Endothelial cell of umbilical vein (primary cell): ENCODE results near the gene STX5. TPM values are rescaled to one million over a fixed set of nuclear protein-coding genes. Genes with fewer than 3 reads are reported as not detected.

Source experiments
- BruUV-seq: library from RNA; stranded (reverse); fragments of 400-500 nt; replicated peaks from 2 replicates; lab custom pipeline; 2021; lab: Mats Ljungman, UMichigan
- CTCF ChIA-PET: fragments of 300-600, 350-600 bp; sonication (Branson Sonifier 250); formaldehyde crosslinking; loops from one replicate; lab custom pipeline; 2021; ENCODE audit warnings: antibody characterized with exemption, inconsistent platforms; lab: Charles Lee
- POLR2A ChIA-PET: fragments of 300-600, 350-600 bp; sonication (Branson Sonifier 250); formaldehyde crosslinking; loops from one replicate; lab custom pipeline; 2021; ENCODE audit warnings: antibody characterized with exemption, inconsistent platforms; lab: Charles Lee
- DNase-seq: peaks from one replicate; pipeline ENCODE4 v3.0.0-alpha.2; 2011; ENCODE audit warnings: low read depth, low spot score
- FAIRE-seq: peaks from 2 replicates; lab custom pipeline; 2011; peaks lifted over from hg19 to GRCh38; lab: Jason Lieb, UNC
- H2AFZ ChIP-seq: 2 replicates; pipeline ENCODE4 v1.6.0; 2012; ENCODE audit warnings: low read depth, low read length, control low read depth, inconsistent platforms
- H3K27ac ChIP-seq: 2 replicates; pipeline ENCODE4 v1.5.1; 2011; ENCODE audit warnings: low read depth, mild to moderate bottlenecking, control low read depth, low read length, moderate library complexity; ENCODE audit not compliant: insufficient read depth
- H3K27me3 ChIP-seq, 2 experiments: 2 replicates each; pipeline versions ENCODE4 v1.6.0 to v1.6.1; 2011; ENCODE audit warnings: low read length in 2 of 2, mixed read lengths in 1 of 2; ENCODE audit not compliant: control insufficient read depth in 2 of 2, insufficient read depth in 2 of 2
- H3K36me3 ChIP-seq, 2 experiments: 2 replicates in 1 of 2; 3 replicates in 1 of 2; pipeline ENCODE4 v1.5.1; 2011; ENCODE audit warnings: low read length in 2 of 2, mild to moderate bottlenecking in 1 of 2, moderate library complexity in 1 of 2; ENCODE audit not compliant: control insufficient read depth in 2 of 2, insufficient read depth in 2 of 2; ENCODE audit errors: extremely low read depth in 1 of 2
- H3K4me1 ChIP-seq: 3 replicates; pipeline ENCODE4 v1.5.1; 2011; ENCODE audit warnings: mild to moderate bottlenecking, low read length; ENCODE audit not compliant: control insufficient read depth, insufficient read depth; ENCODE audit errors: extremely low read depth
- H3K4me2 ChIP-seq: 2 replicates; pipeline ENCODE4 v1.6.1; 2011; ENCODE audit warnings: low read length, control low read depth, mixed read lengths; ENCODE audit not compliant: insufficient read depth
- H3K4me3 ChIP-seq, 3 experiments: fragments of 200-600 bp in 1 of 3; sonication (generic), shearing (Covaris generic) in 1 of 3; replicated peaks in 1 of 3; 2 replicates each; pipeline ENCODE4 v1.5.1; 2011 to 2016; ENCODE audit warnings: control low read depth in 3 of 3, low read length in 3 of 3, mild to moderate bottlenecking in 2 of 3, inconsistent platforms in 1 of 3, low read depth in 1 of 3, moderate library complexity in 1 of 3; ENCODE audit not compliant: insufficient read depth in 1 of 3
- H3K79me2 ChIP-seq: 2 replicates; pipeline ENCODE4 v1.6.0; 2012; ENCODE audit warnings: low read length, inconsistent platforms; ENCODE audit not compliant: control insufficient read depth, insufficient read depth
- H3K9ac ChIP-seq: replicated peaks from 2 replicates; pipeline ENCODE3; 2011; ENCODE audit warnings: low read length, control low read depth; ENCODE audit not compliant: insufficient read depth; ENCODE audit errors: extremely low read depth
- H3K9me1 ChIP-seq: replicated peaks from 3 replicates; pipeline ENCODE4 v1.6.0; 2011; ENCODE audit warnings: mild to moderate bottlenecking, low read length; ENCODE audit not compliant: control insufficient read depth, insufficient read depth; ENCODE audit errors: extremely low read depth
- H3K9me3 ChIP-seq: replicated peaks from 2 replicates; pipeline ENCODE4 v1.5.1; 2012; ENCODE audit warnings: low read length, inconsistent platforms; ENCODE audit not compliant: control insufficient read depth, insufficient read depth
- H4K20me1 ChIP-seq: replicated peaks from 2 replicates; pipeline ENCODE3; 2011; ENCODE audit warnings: mild to moderate bottlenecking, low read length; ENCODE audit not compliant: control insufficient read depth, insufficient read depth; ENCODE audit errors: extremely low read depth
- EZH2 ChIP-seq: IDR thresholded peaks from 2 replicates; pipeline ENCODE4 v1.6.1; 2012; ENCODE audit warnings: borderline replicate concordance, low read depth, mild to moderate bottlenecking, moderate library complexity, low read length, inconsistent platforms; ENCODE audit not compliant: severe bottlenecking
- FOS ChIP-seq: IDR thresholded peaks from 2 replicates; pipeline ENCODE4 v1.6.1; 2011; ENCODE audit warnings: mild to moderate bottlenecking, low read length, moderate library complexity, borderline replicate concordance; ENCODE audit not compliant: insufficient read depth
- GATA2 ChIP-seq: IDR thresholded peaks from 2 replicates; pipeline ENCODE4 v1.7.0; 2011; ENCODE audit warnings: low read depth, mild to moderate bottlenecking, moderate library complexity, mixed read lengths, low read length; ENCODE audit not compliant: insufficient read length, insufficient read depth
- JUN ChIP-seq: IDR thresholded peaks from 2 replicates; pipeline ENCODE4 v1.6.1; 2011; ENCODE audit warnings: borderline replicate concordance, low read depth; ENCODE audit not compliant: insufficient read length, insufficient read depth
- MYC ChIP-seq: IDR thresholded peaks from one replicate; pipeline ENCODE4 v1.6.1; 2011; ENCODE audit warnings: mild to moderate bottlenecking, low read depth, low read length
- POLR2A ChIP-seq: IDR thresholded peaks from 2 replicates; pipeline ENCODE4 v1.6.1; 2012; ENCODE audit warnings: low read depth, mild to moderate bottlenecking, control low read depth, low read length
- POLR2AphosphoS5 ChIP-seq: IDR thresholded peaks from 2 replicates; pipeline ENCODE4 v1.6.1; 2012; ENCODE audit warnings: low read depth, mild to moderate bottlenecking, control low read depth, low read length, moderate library complexity; ENCODE audit not compliant: insufficient read depth
- dilution Hi-C: fragments of 300-500 bp; cut with MboI; formaldehyde crosslinking; loops from one replicate; pipeline ENCODE4 v1.15.0; 2019; ENCODE audit warnings: low sequenced_read_pairs; ENCODE audit not compliant: extremely low pct_ligation_motif_present
- intact Hi-C: fragments of 100-400 bp; cut with micrococcal nuclease; formaldehyde crosslinking; loops from one replicate; pipeline ENCODE4 v1.10.0; 2022
- polyA plus RNA-seq, 4 experiments: library from polyadenylated mRNA; depleted of rRNA in 3 of 4; stranded (reverse) in 3 of 4; unstranded in 1 of 4; fragments of >200 nt; gene quantifications; 2 replicates each; pipeline versions ENCODE4 v1.2.1 to v1.2.3, GENCODE V29; 2011 to 2012; ENCODE audit warnings: missing spikeins in 1 of 4
- total RNA-seq: library from RNA; stranded (reverse); gene quantifications from 2 replicates; pipeline ENCODE4 v1.2.3, GENCODE V29; 2021
- TF ChIP-seq, protein P1 (sequence below), 2 donors: IDR thresholded peaks; 1 replicate in 1 of 2; 2 replicates in 1 of 2; pipeline ENCODE4 v1.5.1; 2011; ENCODE audit warnings: low read length in 2 of 2, mild to moderate bottlenecking in 2 of 2, moderate library complexity in 2 of 2, control low read depth in 1 of 2, inconsistent platforms in 1 of 2, low read depth in 1 of 2; ENCODE audit not compliant: insufficient read depth in 1 of 2; ENCODE audit errors: extremely low read depth in 1 of 2
- TF ChIP-seq, protein P2 (sequence below): IDR thresholded peaks from 2 replicates; pipeline ENCODE4 v1.6.1; 2011; ENCODE audit not compliant: insufficient read depth, insufficient read length

Gene STX5
- total and polyA plus RNA-seq, 2 donors (not counting 3 experiments of a cell fraction or from before 2014, with no cell fraction given): 41.3 to 46.4 TPM

DNA sequence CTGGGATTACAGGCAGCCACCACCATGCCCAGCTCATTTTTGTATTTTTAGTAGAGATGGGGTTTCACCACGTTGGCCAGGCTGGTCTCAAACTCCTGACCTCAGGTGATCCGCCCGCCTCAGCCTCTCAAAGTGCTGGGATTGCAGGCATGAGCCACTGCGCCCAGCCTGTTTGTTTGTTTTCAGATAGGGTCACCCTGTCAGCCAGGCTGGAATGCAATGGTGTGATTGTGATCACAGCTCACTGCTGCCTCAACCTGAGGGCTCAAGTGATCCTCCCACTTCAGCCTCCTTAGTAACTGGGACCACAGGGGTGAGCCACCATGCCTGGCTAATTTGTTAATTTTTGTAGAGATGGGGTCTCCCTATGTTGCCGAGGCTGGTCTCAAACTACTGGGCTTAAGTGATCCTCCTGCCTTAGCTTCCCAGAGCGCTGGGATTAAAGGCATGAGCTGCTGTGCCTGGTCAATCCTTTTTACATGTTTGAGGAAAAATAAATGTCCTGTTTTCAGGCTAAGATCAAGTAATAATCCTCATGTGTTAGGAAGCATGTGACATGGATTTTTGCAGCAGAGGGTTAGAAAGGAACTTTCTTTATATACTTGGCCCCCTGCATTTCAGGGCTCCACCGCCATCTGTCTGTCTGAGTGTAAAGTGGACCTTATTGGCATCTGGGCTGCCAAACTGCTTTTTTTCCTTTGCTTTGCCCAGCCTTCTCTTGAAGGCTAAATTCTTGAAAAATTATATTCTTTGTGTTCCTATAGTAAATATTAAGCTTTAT lies 44.0 kb upstream of the STX5 start:
- ChIA-PET CTCF (interaction anchor here (1.4 to 2.9 kb wide), 2 partner anchors 11 to 89 kb away, joined by 7 to 10 read pairs; partner anchors contain the start of gene TMEM179B), POLR2A (no interaction called here)
- Histone ChIP-seq H3K27ac (no peak overlapping the region), H3K4me3 (no peak overlapping the region), H3K79me2 (peaks cover 7% of the 10 kb centered on the region), H3K9ac (no peak overlapping the region), H4K20me1 (no peaks in the 10 kb centered on the region), H3K9me3 (no peaks in the 10 kb centered on the region), H3K4me1 (peaks cover 12% of the 10 kb centered on the region), H3K27me3 (no peaks in the 10 kb centered on the region), H2AFZ (no peak overlapping the region), H3K4me2 (no peak overlapping the region), H3K9me1 (no peaks in the 10 kb centered on the region), H3K36me3 (peaks cover 0 to 4% of the 10 kb centered on the region in 2 experiments)
- TF ChIP-seq MYC (no peak), GATA2 (no peak), FOS (no peak), JUN (no peak), POLR2AphosphoS5 (no peak), EZH2 (no peak), POLR2A (no peak)
- TF ChIP-seq, protein P1, sequence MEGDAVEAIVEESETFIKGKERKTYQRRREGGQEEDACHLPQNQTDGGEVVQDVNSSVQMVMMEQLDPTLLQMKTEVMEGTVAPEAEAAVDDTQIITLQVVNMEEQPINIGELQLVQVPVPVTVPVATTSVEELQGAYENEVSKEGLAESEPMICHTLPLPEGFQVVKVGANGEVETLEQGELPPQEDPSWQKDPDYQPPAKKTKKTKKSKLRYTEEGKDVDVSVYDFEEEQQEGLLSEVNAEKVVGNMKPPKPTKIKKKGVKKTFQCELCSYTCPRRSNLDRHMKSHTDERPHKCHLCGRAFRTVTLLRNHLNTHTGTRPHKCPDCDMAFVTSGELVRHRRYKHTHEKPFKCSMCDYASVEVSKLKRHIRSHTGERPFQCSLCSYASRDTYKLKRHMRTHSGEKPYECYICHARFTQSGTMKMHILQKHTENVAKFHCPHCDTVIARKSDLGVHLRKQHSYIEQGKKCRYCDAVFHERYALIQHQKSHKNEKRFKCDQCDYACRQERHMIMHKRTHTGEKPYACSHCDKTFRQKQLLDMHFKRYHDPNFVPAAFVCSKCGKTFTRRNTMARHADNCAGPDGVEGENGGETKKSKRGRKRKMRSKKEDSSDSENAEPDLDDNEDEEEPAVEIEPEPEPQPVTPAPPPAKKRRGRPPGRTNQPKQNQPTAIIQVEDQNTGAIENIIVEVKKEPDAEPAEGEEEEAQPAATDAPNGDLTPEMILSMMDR (IDR thresholded peaks at IDR 0.05; ENCODE audit: extremely low read depth in 1 of 2, insufficient read depth in 1 of 2, low read depth in 1 of 2, low read length in 2 of 2): no peak
- TF ChIP-seq, protein P2, sequence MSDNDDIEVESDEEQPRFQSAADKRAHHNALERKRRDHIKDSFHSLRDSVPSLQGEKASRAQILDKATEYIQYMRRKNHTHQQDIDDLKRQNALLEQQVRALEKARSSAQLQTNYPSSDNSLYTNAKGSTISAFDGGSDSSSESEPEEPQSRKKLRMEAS: no peak
- no TSS peak for BruUV-seq
- FAIRE-seq (peak; percentile 61), DNase-seq (no peak)
- intact Hi-C loops: no loop called here
- dilution Hi-C loops: no loop called here
